IMR-90 (cell line): ENCODE results near the gene BYSL. TPM values are rescaled to one million over a fixed set of nuclear protein-coding genes. Genes with fewer than 3 reads are reported as not detected.
A peak's percentile ranks its signal among the peaks of the same experiment; 100 is the strongest.

Experiments used
- ATAC-seq: fragments of 200-7000 bp; cut with Tn5 transposase; 2 replicates; pipeline ENCODE4 v1.9.1; 2020; ENCODE audit warnings: low read depth, mild to moderate bottlenecking, moderate library complexity
- BruUV-seq: library from RNA; stranded (reverse); fragments of 400-500 nt; replicated peaks from 2 replicates; lab custom pipeline; 2021; lab: Mats Ljungman, UMichigan
- CTCF ChIA-PET: fragments of 300-600 bp; formaldehyde crosslinking; extraction: SDS; loops from one replicate; lab custom pipeline; 2021; ENCODE audit warnings: antibody characterized with exemption; lab: Yijun Ruan, JAX
- POLR2A ChIA-PET: fragments of 300-600 bp; sonication (Branson Sonifier 250); formaldehyde crosslinking; loops from one replicate; lab custom pipeline; 2022; ENCODE audit warnings: antibody characterized with exemption; ENCODE audit not compliant: unreplicated experiment; lab: Charles Lee
- DNase-seq: peaks from one replicate; pipeline ENCODE4 v3.0.0; 2013
- H2AFZ ChIP-seq: replicated peaks from 2 replicates; pipeline ENCODE3; 2013; ENCODE audit warnings: low read length, mild to moderate bottlenecking; ENCODE audit not compliant: poor library complexity
- H2AK5ac ChIP-seq: 2 replicates; pipeline ENCODE4 v1.6.1; 2013; ENCODE audit warnings: low read depth, low read length, inconsistent platforms
- H2AK9ac ChIP-seq: replicated peaks from 2 replicates; pipeline ENCODE3; 2013; ENCODE audit warnings: mild to moderate bottlenecking, low read depth, low read length, moderate library complexity; ENCODE audit not compliant: poor library complexity
- H2BK120ac ChIP-seq: 2 replicates; pipeline ENCODE4 v1.6.1; 2013; ENCODE audit warnings: low read depth, low read length, inconsistent platforms
- H2BK15ac ChIP-seq: 3 replicates; pipeline ENCODE4 v1.6.1; 2013; ENCODE audit warnings: low read depth, low read length, inconsistent platforms
- H2BK20ac ChIP-seq: 2 replicates; pipeline ENCODE4 v1.6.1; 2013; ENCODE audit warnings: low read depth, mild to moderate bottlenecking, inconsistent platforms, low read length, moderate library complexity
- H2BK5ac ChIP-seq: 2 replicates; pipeline ENCODE4 v1.6.1; 2013; ENCODE audit warnings: mild to moderate bottlenecking, low read depth, low read length, inconsistent platforms; ENCODE audit not compliant: poor library complexity, severe bottlenecking
- H3K14ac ChIP-seq: replicated peaks from 2 replicates; pipeline ENCODE4 v1.6.1; 2013; ENCODE audit warnings: low read depth, low read length, inconsistent platforms
- H3K18ac ChIP-seq: 2 replicates; pipeline ENCODE4 v1.6.1; 2013; ENCODE audit warnings: low read depth, low read length, control low read depth
- H3K23ac ChIP-seq: 2 replicates; pipeline ENCODE4 v1.6.1; 2013; ENCODE audit warnings: low read depth, low read length, inconsistent platforms
- H3K27ac ChIP-seq: 2 replicates; pipeline ENCODE4 v1.5.1; 2013; ENCODE audit warnings: mild to moderate bottlenecking, control low read depth, low read length; ENCODE audit not compliant: insufficient read depth
- H3K27me3 ChIP-seq: 2 replicates; pipeline ENCODE4 v1.6.1; 2013; ENCODE audit warnings: low read length; ENCODE audit not compliant: control insufficient read depth, insufficient read depth
- H3K36me3 ChIP-seq: 2 replicates; pipeline ENCODE4 v1.6.1; 2013; ENCODE audit warnings: low read length, mixed read lengths; ENCODE audit not compliant: control insufficient read depth, insufficient read depth
- H3K4ac ChIP-seq: 2 replicates; pipeline ENCODE4 v1.6.1; 2013; ENCODE audit warnings: low read depth, low read length, inconsistent platforms
- H3K4me1 ChIP-seq: 2 replicates; pipeline ENCODE4 v1.6.1; 2013; ENCODE audit warnings: low read length, mixed read lengths; ENCODE audit not compliant: control insufficient read depth, insufficient read depth
- H3K4me2 ChIP-seq: 2 replicates; pipeline ENCODE4 v1.6.1; 2013; ENCODE audit warnings: low read depth, mild to moderate bottlenecking, control low read depth, low read length, moderate library complexity
- H3K4me3 ChIP-seq: 2 replicates; pipeline ENCODE4 v1.5.1; 2013; ENCODE audit warnings: low read depth, mild to moderate bottlenecking, control low read depth, low read length, moderate library complexity; ENCODE audit not compliant: insufficient read depth
- H3K56ac ChIP-seq: 2 replicates; pipeline ENCODE4 v1.6.1; 2013; ENCODE audit warnings: low read length, inconsistent platforms; ENCODE audit not compliant: insufficient read depth; ENCODE audit errors: extremely low read depth
- H3K79me1 ChIP-seq, 2 experiments: 2 replicates each; pipeline ENCODE4 v1.6.1; 2013; ENCODE audit warnings: low read length in 2 of 2, inconsistent platforms in 1 of 2, low read depth in 1 of 2
- H3K9ac ChIP-seq: 2 replicates; pipeline ENCODE4 v1.6.1; 2013; ENCODE audit warnings: low read depth, low read length, control low read depth
- H3K9me1 ChIP-seq: 2 replicates; pipeline ENCODE4 v1.6.1; 2013; ENCODE audit warnings: low read length, inconsistent platforms; ENCODE audit not compliant: insufficient read depth
- H3K9me3 ChIP-seq: 2 replicates; pipeline ENCODE4 v1.6.1; 2013; ENCODE audit warnings: low read length; ENCODE audit not compliant: control insufficient read depth, insufficient read depth
- H4K20me1 ChIP-seq: 2 replicates; pipeline ENCODE4 v1.6.1; 2013; ENCODE audit warnings: low read length, inconsistent platforms; ENCODE audit not compliant: insufficient read depth
- H4K5ac ChIP-seq: 2 replicates; pipeline ENCODE4 v1.6.1; 2013; ENCODE audit warnings: mild to moderate bottlenecking, low read depth, low read length, control low read depth
- H4K8ac ChIP-seq, 2 experiments: 2 replicates each; pipeline ENCODE4 v1.6.1; 2013; ENCODE audit warnings: low read depth in 2 of 2, low read length in 2 of 2, control low read depth in 1 of 2, inconsistent platforms in 1 of 2
- H4K91ac ChIP-seq: 2 replicates; pipeline ENCODE4 v1.6.1; 2013; ENCODE audit warnings: low read depth, low read length, inconsistent platforms; ENCODE audit not compliant: insufficient read depth
- BHLHE40 ChIP-seq: fragments of 150-350 bp; IDR thresholded peaks from 2 replicates; pipeline ENCODE4 v1.6.1; 2016; ENCODE audit warnings: mild to moderate bottlenecking, low read depth, low read length
- CEBPB ChIP-seq: IDR thresholded peaks from 2 replicates; pipeline ENCODE4 v1.6.1; 2012; ENCODE audit warnings: low read depth, low read length, improper control_type of control experiment
- CHD1 ChIP-seq: IDR thresholded peaks from 2 replicates; pipeline ENCODE4 v1.6.1; 2012; ENCODE audit warnings: low read depth, low read length, improper control_type of control experiment
- FOS ChIP-seq: fragments of 150-350 bp; IDR thresholded peaks from 2 replicates; pipeline ENCODE4 v1.6.1; 2016; ENCODE audit warnings: low read depth, low read length
- MAFK ChIP-seq: IDR thresholded peaks from 2 replicates; pipeline ENCODE4 v1.6.1; 2012; ENCODE audit warnings: low read depth, low read length, improper control_type of control experiment
- MAZ ChIP-seq: IDR thresholded peaks from 2 replicates; pipeline ENCODE4 v1.6.1; 2012; ENCODE audit warnings: low read depth, mild to moderate bottlenecking, low read length, improper control_type of control experiment, moderate library complexity, borderline replicate concordance
- MXI1 ChIP-seq: IDR thresholded peaks from 2 replicates; pipeline ENCODE4 v1.6.1; 2012; ENCODE audit warnings: low read depth, mild to moderate bottlenecking, low read length, moderate library complexity, borderline replicate concordance
- NFE2L2 ChIP-seq: fragments of 150-350 bp; IDR thresholded peaks from 2 replicates; pipeline ENCODE4 v1.6.1; 2016; ENCODE audit warnings: low read depth, mild to moderate bottlenecking, low read length
- POLR2A ChIP-seq: IDR thresholded peaks from 2 replicates; pipeline ENCODE4 v1.6.1; 2012; ENCODE audit warnings: mild to moderate bottlenecking, low read depth, low read length
- RAD21 ChIP-seq: IDR thresholded peaks from 2 replicates; pipeline ENCODE4 v1.6.1; 2012; ENCODE audit warnings: low read length, improper control_type of control experiment
- RCOR1 ChIP-seq: IDR thresholded peaks from 2 replicates; pipeline ENCODE4 v1.6.1; 2012; ENCODE audit warnings: mild to moderate bottlenecking, low read length, improper control_type of control experiment; ENCODE audit not compliant: insufficient replicate concordance
- RFX5 ChIP-seq: IDR thresholded peaks from 2 replicates; pipeline ENCODE4 v1.8.0; 2012; ENCODE audit warnings: low read depth, mild to moderate bottlenecking, low read length, moderate library complexity
- SMC3 ChIP-seq: fragments of 150-350 bp; IDR thresholded peaks from 2 replicates; pipeline ENCODE4 v1.6.1; 2016; ENCODE audit warnings: low read depth, mild to moderate bottlenecking, antibody characterized with exemption, low read length, moderate library complexity
- WGBS, 2 experiments: methylation state at CpG; one replicate each; pipeline versions ENCODE4 v1.1.5 to v1.1.7; 2013; ENCODE audit warnings: missing lambda C conversion rate in 2 of 2; ENCODE audit not compliant: insufficient read length in 1 of 2; ENCODE audit errors: extremely low coverage in 2 of 2; 5-methylcytosine and 5-hydroxymethylcytosine counted together
- dilution Hi-C: fragments of 300-500 bp; cut with HindIII; formaldehyde crosslinking; loops from one replicate; pipeline ENCODE4 v1.14.3; 2018; ENCODE audit warnings: low sequenced_read_pairs; ENCODE audit not compliant: unreplicated experiment
- in situ Hi-C: fragments of 300-500 bp; cut with MboI; formaldehyde crosslinking; loops from 3 replicates; pipeline ENCODE4 v1.14.3; 2019; ENCODE audit warnings: low sequenced_read_pairs, inconsistent platforms, mixed read lengths
- intact Hi-C: fragments of 100-400 bp; cut with micrococcal nuclease; formaldehyde crosslinking; loops from 2 replicates; pipeline ENCODE4 v1.10.0; 2022
- polyA plus RNA-seq, 3 experiments: library from polyadenylated mRNA; depleted of rRNA; stranded (reverse); fragments of >200 nt; gene quantifications; 2 replicates each; pipeline ENCODE4 v1.2.3, GENCODE V29; 2012; ENCODE audit warnings: low replicate concordance in 1 of 3
- total RNA-seq: library from RNA; depleted of rRNA; stranded (reverse); fragments of >200 nt; gene quantifications from 2 replicates; pipeline ENCODE4 v1.2.3, GENCODE V29; 2012
- TF ChIP-seq, protein P1 (sequence below): fragments of 150-350 bp; IDR thresholded peaks from 2 replicates; pipeline ENCODE4 v1.6.1; 2017; ENCODE audit warnings: mild to moderate bottlenecking, antibody characterized with exemption, low read length, low read depth
- TF ChIP-seq, protein P2 (sequence below): conservative IDR thresholded peaks from 2 replicates; pipeline ENCODE4 v1.5.1; 2012; ENCODE audit warnings: mild to moderate bottlenecking, low read depth, low read length, improper control_type of control experiment
- TF ChIP-seq, protein P3 (sequence below): fragments of 150-350 bp; IDR thresholded peaks from 2 replicates; pipeline ENCODE4 v1.6.1; 2016; ENCODE audit warnings: low read depth, mild to moderate bottlenecking, low read length, moderate library complexity, borderline replicate concordance

BYSL gene
- total and polyA plus RNA-seq, 2 of the 4 experiments (the other 2 are of a cell fraction): 26.7 to 36.3 TPM

DNA sequence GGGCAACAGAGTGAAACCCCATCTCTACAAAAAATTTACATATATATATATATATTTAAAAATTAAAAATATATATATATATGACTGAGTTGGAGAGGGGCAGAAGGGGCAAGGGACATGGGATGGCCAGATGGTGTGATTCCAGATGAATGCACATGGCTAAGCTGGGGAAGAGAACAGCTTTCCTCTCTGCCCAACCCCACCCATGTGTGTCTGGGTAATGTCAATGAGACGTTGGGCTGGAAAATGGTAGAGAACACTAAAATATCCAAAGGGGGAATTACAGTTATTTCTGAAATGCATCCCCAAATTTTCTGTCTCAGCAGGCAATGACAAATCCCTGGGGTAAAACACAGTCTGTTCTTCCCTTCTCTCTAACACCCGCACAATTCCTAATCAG, 51.5 kb downstream of the BYSL start:
- H3K4me2 ChIP-seq: no peak overlapping the region
- ChIA-PET POLR2A (no interaction called here), CTCF (no interaction called here)
- H4K91ac ChIP-seq: no peak overlapping the region; the same call in 1 of the 2 replicates
- no TSS peak for BruUV-seq
- ATAC-seq (no peak), DNase-seq (no peak)
- H3K27me3 ChIP-seq: no peaks in the 10 kb centered on the region
- H3K4me1 ChIP-seq: peaks cover 8% of the 10 kb centered on the region
- no peak overlapping the region for H2AFZ ChIP-seq
- no peak overlapping the region for H2BK120ac ChIP-seq
- H3K23ac ChIP-seq: no peak overlapping the region
- H2BK5ac ChIP-seq: no peak overlapping the region
- dilution Hi-C loops: no loop called here
- H3K9me3 ChIP-seq: no peaks in the 10 kb centered on the region
- H3K4ac ChIP-seq: peak overlapping the region; percentile 58
- in situ Hi-C loops: no loop called here
- intact Hi-C loops: no loop called here
- H3K56ac ChIP-seq: no peak overlapping the region
- H3K9me1 ChIP-seq: peaks cover 3% of the 10 kb centered on the region
- H3K36me3 ChIP-seq: no peaks in the 10 kb centered on the region
- no peaks in the 10 kb centered on the region for H3K79me1 ChIP-seq
- no peak overlapping the region for H4K5ac ChIP-seq
- WGBS, 2 experiments: no CpG with 5 or more reads among the region's 2 CpGs
- no peak overlapping the region; the same call in 1 of the 2 replicates for H2AK5ac ChIP-seq
- no peak overlapping the region for H3K9ac ChIP-seq
- no peak overlapping the region for H3K4me3 ChIP-seq
- H2BK20ac ChIP-seq: no peak overlapping the region
- H2AK9ac ChIP-seq: no peak overlapping the region
- H4K8ac ChIP-seq: no peak overlapping the region
- H3K27ac ChIP-seq: no peak overlapping the region; the same call in 1 of the 2 replicates
- TF ChIP-seq MAZ: no peak
- no peak for TF ChIP-seq MXI1
- TF ChIP-seq MAFK: no peak
- no peak for TF ChIP-seq NFE2L2
- TF ChIP-seq, protein P1, sequence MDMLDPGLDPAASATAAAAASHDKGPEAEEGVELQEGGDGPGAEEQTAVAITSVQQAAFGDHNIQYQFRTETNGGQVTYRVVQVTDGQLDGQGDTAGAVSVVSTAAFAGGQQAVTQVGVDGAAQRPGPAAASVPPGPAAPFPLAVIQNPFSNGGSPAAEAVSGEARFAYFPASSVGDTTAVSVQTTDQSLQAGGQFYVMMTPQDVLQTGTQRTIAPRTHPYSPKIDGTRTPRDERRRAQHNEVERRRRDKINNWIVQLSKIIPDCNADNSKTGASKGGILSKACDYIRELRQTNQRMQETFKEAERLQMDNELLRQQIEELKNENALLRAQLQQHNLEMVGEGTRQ: no peak
- TF ChIP-seq CHD1: no peak
- TF ChIP-seq POLR2A: no peak
- TF ChIP-seq SMC3: no peak
- TF ChIP-seq, protein P2, sequence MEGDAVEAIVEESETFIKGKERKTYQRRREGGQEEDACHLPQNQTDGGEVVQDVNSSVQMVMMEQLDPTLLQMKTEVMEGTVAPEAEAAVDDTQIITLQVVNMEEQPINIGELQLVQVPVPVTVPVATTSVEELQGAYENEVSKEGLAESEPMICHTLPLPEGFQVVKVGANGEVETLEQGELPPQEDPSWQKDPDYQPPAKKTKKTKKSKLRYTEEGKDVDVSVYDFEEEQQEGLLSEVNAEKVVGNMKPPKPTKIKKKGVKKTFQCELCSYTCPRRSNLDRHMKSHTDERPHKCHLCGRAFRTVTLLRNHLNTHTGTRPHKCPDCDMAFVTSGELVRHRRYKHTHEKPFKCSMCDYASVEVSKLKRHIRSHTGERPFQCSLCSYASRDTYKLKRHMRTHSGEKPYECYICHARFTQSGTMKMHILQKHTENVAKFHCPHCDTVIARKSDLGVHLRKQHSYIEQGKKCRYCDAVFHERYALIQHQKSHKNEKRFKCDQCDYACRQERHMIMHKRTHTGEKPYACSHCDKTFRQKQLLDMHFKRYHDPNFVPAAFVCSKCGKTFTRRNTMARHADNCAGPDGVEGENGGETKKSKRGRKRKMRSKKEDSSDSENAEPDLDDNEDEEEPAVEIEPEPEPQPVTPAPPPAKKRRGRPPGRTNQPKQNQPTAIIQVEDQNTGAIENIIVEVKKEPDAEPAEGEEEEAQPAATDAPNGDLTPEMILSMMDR: no peak
- TF ChIP-seq RCOR1: no peak
- no peak for TF ChIP-seq RAD21
- no peak for TF ChIP-seq CEBPB
- no peak for TF ChIP-seq BHLHE40
- no peak for TF ChIP-seq FOS
- TF ChIP-seq, protein P3, sequence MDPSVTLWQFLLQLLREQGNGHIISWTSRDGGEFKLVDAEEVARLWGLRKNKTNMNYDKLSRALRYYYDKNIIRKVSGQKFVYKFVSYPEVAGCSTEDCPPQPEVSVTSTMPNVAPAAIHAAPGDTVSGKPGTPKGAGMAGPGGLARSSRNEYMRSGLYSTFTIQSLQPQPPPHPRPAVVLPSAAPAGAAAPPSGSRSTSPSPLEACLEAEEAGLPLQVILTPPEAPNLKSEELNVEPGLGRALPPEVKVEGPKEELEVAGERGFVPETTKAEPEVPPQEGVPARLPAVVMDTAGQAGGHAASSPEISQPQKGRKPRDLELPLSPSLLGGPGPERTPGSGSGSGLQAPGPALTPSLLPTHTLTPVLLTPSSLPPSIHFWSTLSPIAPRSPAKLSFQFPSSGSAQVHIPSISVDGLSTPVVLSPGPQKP: no peak
- TF ChIP-seq RFX5: no peak
- no peak overlapping the region for H3K14ac ChIP-seq
- H2BK15ac ChIP-seq: peak overlapping the region; percentile 70; the same call in 2 of the 3 replicates
- no peak overlapping the region for H3K18ac ChIP-seq
- H4K20me1 ChIP-seq: no peaks in the 10 kb centered on the region
